Stimulated activated CD4-positive, alpha-beta T cell treated with anti-CD3 and anti-CD28 coated beads, Interleukin-2, amount 100 ng/mL, for 24 hours (primary cell): Measurements from ENCODE around the gene NRIP1.
"Not testable (repeated sequence)": the region's sequence is repeated elsewhere in the genome, so short reads cannot be mapped to it uniquely, and the experiment has no call there.

Experiments
- DNase-seq, 2 donors: peaks; one replicate each; pipeline ENCODE4 v3.0.0-alpha.2; 2020

Gene NRIP1

DNA sequence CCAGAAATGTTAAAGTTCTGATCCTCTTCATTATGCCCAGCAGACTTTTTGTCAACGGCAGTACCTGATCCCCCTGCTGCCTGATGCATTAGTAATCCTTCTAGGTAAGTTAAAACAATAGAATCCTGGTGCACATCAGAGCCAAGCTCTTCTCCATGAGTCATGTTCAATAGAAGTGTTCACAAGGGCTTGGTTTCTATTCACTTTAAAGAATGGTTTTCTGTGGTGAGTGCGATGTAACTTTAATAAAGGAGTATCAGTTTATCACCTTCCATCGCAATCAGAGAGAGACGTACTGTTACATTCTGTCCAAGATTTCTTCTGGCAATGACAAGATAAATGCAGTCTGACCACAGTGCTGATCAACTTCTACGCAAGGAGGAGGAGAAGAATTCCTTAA, 96.8 kb downstream of the NRIP1 start:
- DNase-seq, result no peak

DNA sequence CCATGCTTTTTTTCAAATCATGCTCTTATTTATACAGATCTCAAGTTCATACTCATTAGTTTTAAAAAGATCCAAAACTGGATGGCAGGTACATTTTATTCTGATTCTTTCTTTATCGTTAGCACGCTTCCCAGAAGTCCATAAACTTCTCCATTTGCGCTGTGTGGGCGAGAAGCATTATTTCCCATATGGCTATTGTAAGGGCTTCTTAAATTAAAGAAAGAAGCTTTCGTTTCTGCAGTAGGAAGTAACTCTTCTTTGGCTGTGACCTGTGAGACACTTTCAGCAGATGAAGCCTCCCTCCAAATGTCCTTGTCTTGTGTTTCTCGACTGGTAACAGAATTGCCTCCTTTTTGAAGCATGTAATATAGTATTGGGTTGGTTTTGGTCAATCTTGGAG, 100.2 kb downstream of the NRIP1 start:
- DNase-seq, result no peak

DNA sequence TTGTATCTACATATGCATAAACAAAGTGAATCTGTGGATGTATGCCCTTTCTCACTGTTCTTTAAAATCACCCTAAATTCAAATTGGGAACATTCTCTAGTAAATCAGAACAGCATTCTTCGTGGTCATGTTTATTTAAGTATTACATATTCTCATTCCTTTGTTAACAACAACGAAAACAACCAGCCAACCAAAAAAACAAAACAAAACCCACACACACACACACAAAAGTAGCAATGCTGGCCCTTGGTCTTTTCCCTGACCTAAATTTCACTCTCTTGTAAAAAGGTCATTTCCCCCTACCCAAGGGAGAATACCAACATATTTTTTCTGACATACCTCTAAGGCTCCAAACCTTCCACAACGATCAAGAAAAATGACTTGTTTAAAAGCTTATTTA, 102.6 kb downstream of the NRIP1 start:
- DNase-seq, result no peak

DNA sequence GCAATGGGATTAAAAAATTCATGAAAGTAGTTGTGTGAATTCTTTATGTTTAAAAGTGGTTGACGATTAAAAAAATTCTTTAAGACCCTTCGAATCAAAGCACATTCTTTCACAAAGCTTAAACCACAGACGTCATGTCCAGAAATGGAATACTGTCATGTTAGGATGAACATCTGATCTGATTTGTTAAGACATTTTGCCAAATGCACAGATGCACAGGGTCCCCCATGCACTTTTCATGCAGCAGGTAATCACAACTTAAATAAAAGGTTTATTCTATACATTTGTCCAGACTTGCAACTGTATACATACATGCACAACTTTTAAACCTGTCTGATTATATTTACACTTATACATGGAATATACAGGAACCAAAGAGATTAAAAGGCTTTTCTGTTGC, 103.3 kb downstream of the NRIP1 start:
- no peak for DNase-seq

DNA sequence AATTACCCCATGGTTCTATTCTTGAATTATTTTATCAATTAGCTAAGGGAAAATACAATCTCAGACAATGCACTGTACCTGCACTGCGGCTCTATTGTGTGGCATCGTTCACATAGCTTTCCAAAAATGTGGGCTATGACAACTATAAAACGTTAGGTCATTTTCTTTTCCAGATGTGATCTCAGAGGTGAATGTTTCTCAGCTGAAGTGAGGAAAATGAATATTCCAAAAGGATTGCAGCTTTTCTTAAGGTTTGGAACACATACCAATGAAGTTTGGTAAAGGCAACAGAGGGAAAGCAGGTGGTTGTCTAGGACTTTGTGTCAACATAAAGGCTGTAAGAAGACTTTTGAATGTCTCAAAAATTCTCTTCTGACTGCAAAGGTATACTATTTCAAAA, 105.5 kb downstream of the NRIP1 start:
- DNase-seq, result no peak

DNA sequence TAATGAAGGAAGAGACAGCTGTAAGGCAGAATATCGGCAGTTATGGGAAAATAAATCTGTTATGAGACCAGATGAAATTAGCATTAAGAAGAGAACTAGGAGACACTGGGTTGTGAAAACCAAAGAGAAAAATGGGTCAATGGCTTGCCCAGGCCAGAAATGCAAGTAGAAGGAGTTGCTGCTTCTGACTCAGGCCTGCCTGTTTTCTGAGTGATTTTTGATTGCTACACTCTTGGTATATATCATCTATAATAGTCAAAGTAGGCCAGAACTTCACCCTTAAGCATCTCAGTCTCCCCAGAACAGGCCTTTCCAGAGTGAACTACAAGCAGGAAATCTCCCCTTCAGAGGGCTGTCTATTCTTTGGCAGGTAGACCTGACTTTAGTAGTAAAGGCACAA, 107.0 kb downstream of the NRIP1 start:
- no peak for DNase-seq

DNA sequence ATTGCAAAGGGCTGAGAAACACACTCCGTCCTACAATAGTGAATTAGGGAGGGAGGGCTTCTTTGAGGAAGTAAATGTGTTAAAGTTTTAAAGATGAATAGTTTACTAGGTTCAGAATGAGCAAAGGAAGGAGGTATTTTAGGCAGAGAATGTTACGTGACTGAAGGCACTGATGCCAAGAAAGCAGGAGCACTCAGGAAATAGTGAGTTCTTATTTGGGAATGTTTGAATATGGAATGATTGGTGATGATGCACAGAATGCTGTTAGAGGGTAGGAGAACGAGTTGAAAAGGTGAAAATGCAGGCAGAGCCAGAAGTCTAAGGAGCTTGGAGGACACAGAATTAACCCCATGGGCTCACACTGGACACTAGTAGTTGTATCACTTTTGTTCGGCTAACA, 108.0 kb downstream of the NRIP1 start:
- DNase-seq, result no peak

DNA sequence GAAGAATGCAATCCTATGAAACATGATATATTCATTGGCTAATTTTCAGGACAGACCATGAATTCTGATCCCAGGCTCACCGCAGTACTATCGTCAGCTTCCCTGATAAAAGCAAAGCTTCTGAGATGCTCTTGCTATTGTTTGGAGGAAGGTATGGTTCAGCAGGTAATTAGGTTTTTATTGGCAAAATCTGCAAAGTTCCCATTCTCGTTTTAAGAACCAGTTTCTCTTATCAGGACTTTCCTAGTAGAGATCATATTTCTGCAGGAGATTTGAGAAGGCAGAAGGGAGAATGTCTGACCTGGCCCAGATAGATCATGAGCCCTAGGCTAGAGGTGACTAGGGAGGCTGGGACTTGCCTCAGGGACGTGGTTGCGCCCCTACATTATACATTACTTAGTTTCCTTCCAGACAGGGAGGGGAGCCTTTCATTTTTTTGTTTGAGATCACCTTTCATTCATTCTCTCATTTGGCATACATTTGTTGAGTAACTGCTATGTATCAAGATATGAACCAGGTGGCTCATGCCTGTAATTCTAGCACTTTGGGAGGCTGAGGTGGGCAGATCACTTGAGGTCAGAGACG, 108.8 kb downstream of the NRIP1 start:
- DNase-seq, result no peak

DNA sequence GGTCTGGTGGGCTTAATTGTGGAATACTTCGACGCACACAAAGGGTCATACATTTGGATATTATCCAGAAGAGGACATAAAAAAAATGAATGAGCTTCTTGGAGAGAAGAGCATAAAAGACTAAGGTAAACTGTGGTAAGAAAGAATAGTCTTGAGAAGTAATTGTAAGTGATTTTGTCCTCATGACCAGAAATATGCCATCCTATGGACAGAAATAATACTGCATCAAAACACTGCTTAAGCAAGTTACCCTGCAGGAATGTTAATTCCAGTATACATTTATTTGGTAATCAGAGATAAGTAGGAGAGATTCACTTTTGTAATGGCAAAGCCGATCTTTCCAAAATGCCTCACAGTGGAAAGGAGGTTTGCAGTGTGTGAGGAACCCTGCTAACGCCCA, 111.9 kb downstream of the NRIP1 start:
- DNase-seq, result no peak

DNA sequence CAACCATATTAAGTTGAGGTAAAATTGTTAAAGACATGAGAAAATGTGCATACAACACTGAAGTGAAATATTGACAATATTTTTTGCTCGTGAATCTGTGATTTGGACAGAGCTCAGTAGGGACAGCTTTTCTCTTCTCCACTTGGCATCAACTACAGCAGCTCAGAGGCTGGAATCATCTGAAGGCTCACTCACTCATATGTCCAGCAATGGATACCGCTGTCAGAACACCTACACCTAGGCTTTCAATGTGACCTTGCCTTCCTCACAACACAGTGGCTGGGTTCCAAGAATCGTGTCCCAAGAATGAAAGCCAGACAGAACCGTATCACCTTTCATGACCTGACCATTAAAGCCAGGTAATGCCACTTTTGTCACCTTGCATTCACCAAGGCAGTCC, 115.2 kb downstream of the NRIP1 start:
- no peak for DNase-seq

DNA sequence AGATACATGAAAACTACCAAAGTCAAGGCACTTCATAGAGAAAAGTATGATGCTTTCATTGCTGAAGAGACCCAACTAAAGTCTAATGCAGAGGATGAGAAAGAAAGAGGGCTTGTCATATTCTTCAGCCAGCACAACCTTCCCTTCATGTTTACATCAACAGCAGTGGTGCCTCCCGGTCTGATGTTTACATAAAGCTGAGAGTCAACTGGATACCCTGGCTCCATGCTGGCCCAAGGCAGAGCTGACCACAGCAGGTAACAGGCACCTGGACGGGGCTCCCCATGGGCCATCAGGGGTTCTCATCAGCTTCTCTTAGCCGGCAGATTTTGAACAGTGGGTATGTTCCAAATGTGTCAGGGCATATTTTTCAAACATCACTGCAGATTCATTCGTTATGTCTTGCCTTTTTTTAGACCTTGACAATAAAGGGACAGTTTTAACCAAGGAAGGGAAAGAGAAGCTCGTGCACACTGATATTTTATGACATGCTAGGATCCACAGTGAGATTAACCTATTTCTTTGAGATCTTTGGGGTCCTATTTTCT, 117.1 kb downstream of the NRIP1 start:
- no peak for DNase-seq

DNA sequence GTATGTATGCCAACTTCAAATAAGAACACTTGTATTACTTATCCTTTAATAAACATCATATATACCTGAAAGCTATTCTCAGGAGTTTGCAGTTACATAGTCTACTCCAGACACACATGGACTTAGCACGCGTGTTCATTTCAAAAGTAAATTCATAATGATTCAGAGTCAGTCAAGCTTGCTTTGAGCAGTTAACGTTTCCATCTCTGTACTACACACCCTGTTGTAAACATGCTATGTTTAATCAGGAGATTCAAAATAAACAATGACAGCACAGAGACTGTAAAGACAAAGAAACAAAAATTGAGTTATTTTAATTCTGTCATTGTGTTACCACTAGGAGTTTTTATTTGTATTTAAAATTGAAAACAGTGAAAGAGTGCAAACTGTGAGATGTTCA, 119.6 kb downstream of the NRIP1 start:
- no peak for DNase-seq

DNA sequence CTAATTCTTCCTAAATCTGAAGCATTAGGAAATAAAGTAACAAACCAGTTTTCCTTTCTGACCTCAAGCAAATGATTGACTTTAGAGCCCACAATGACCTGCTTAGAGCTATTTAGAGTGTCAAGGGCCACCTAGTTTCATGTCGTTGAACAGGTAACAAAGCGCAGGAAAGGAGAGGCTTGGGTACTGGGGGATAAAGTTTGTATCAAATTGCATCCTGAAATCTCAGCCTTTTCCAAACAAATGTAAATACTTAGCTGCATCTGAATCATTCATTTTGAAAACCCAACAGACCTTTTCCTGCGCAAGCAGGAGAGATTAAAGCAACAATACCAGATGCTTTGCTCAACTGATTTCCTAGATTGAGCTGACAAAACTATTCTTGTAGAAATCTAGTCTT, 121.2 kb downstream of the NRIP1 start:
- no peak for DNase-seq

DNA sequence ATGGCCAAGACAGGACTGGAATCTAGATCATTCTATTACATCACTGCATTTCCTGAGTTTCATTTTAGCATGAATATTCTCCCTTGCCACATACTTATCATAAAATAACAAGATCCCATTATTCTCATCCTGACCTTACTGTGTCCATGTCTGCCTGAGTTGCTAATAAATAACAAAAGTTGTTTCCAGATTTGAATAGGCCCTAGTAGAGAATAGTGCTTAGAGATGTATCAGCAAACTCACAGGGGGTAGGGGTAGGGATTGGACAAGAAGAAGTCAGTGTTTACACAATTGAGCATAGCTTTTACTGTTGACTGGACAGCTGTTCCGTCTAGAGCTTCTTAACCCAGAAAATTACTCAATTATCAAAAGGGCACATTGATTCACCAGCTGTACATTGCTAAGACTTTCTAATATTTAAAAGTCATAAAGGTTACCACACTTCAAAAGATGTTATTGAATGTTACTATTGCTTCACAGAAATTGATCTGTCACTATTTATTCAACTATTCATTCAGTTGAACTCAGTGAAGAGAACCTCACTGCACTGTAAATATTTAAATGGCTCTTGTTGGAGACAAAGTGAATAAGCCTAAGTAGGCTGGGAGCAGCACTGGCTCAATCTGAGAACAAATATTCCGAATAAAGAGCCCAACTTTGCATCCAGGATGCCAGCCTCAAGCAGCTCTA, 121.9 kb downstream of the NRIP1 start:
- DNase-seq, result no peak

DNA sequence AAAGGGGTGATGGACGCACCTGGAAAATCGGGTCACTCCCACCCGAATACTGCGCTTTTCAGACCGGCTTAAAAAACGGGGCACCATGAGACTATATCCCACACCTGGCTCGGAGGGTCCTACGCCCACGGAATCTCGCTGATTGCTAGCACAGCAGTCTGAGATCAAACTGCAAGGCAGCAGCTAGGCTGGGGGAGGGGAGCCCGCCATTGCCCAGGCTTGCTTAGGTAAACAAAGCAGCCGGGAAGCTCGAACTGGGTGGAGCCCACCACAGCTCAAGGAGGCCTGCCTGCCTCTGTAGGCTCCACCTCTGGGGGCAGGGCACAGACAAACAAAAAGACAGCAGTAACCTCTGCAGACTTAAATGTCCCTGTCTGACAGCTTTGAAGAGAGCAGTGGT, 137.5 kb downstream of the NRIP1 start:
- not testable (repeated sequence) for DNase-seq

DNA sequence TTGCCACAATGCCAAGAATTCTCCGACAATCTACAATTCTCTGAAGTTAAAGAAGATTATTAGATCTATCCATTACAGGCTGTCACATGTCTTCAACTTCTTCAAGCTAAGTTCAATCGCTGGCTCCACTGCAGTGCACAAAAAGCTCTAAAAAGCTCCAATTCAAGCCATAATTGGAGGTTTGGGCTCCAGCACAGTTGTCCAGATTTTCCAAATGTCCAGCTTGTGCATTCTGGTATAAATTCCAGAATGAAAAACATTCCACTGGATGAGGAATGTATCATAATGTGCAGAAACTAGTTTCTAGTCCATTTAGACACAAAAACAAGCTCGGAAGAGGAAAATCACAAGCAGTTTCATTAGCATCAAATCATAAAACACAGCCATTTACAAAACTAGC, 138.6 kb downstream of the NRIP1 start:
- no peak for DNase-seq

DNA sequence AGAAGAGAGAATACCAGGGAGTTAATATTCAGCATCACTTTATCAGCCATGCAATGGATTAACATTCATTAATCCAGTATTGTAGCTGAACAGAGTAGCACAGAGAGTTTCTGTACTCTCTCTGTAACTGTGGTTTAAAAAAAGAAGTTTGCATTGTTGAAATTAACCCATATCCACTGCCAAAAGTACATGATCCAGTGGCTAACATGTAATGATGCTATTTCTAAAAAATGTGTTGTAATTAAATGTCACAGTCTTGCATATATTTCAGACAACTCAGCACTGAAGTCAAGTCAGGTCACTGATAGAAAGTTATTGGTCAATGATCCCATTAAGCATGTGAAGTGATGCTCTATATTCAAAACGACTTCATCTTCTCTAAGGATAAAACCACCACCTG, 141.3 kb downstream of the NRIP1 start:
- no peak for DNase-seq

DNA sequence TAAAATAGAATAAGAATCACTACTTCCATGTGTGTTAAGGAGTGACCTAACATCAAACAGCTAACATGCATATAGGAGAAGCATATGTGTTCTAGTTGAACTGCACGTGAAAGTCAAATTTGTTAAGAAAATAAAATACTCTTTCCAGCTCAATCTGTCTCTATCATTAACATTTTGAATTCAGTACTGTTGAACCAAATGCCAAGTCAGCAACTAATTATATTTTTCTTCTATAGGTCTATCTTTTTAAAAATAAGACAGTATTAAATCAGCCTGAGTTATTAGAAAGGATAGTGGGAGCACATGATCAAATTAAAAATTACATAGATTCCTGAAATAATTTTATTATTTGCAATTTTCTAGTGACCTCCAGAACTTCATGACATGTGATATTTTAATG, 141.8 kb downstream of the NRIP1 start:
- DNase-seq, result no peak

DNA sequence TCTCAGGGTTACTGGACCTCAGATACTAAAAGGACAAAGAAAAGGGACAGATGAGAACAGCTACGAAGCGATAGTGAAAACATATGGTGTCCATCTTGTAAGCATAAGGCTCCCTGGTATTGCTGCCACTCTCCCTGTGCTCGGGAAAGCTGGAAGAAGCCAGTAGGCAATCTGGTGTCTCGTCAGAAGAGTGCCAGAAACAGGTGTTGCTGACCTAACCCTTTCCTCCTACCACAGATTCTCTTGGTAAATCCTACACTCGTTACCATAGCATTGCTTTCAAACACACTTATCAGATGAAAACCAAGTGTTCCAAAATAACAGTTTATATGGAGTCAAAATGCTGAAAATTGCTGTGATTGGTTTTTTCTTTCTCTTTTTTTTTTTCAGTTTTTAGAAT, 146.3 kb downstream of the NRIP1 start:
- DNase-seq, result no peak

DNA sequence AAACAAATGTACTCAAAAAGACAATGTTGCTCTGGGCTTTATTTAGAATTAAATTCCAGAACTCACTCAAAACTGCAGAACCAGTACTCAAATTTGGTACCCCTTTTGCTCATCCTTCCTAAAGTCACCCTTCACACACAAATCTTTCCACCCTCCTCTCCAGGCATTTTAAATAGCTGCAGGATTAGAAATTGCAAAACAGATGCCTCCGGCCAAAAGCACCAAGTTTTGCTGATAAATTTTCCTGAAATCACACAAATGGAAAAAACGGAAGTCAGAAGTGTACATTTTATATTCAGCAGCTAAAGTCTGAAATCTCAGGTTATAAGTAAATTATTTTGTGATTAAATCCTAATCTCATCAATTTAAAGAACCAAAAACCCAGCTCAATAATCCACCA, 147.0 kb downstream of the NRIP1 start:
- DNase-seq, result no peak

DNA sequence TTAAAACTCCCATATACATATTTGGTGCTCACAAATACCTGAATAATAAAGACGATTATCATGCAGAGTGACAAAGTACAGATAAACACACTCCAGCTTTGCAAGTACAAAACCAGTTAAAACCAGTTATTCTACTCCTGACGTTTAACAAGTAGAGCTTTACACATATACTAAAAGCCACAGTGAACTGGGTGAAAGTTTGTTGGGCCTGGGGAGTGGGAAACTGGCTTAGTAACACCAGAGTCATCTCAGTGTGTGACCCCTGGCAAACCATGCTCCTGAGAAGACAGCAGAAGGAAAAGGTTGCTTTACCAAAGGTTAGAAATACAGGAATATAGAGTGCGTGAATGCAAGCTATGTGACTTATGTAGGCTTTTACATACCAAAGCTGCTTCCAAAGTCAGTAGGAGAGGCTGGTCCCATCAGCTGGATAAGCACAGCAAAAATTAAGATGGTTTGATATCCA, 148.1 kb downstream of the NRIP1 start:
- no peak for DNase-seq

DNA sequence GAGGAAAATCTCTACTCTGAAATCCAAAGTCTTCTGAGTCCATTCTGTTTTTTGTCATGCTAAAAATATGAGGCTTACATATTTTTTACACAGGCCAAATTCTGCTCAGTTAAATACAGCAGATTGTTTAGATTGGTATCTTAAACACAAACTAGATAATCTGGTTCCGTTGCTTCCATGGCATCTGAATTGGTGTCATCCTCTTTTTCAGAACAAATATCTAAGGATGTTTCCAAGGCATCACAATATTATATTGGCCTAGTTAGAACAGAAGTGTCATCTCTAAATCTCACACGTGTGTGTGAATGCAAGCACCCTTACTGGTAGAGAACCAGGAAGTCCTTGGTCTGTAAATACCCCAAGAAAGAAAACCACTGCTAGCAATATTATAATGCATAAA, 151.2 kb downstream of the NRIP1 start:
- DNase-seq, result no peak

DNA sequence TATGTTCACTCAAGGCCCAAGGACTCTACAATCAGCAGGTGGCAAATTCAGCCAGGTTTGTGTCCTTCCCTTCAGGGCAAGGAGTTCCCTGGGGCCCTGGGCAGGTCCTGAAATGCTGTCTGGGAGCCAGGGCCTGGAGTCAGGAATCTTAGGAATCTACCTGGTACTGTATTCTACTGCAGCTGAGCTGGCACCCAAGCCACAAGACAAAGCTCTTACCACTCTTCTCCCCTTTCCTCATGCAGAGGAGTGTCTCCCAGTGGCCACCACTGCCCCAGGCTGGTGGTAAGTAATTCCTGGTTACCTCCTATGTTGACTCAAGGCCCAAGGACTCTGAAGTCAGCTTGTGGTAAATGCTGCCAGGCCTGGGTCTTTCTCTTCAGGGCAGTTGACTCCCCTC, 153.4 kb downstream of the NRIP1 start:
- no peak for DNase-seq
